H1 (cell line): ENCODE measurements around the gene MTCH1. TPM values are rescaled to one million over a fixed set of nuclear protein-coding genes. Genes with fewer than 3 reads are reported as not detected.

Experiments used
- CTCF ChIA-PET: fragments of 300-600 bp; sonication (Branson Sonifier 250); formaldehyde crosslinking; loops from one replicate; lab custom pipeline; 2021; ENCODE audit not compliant: partially characterized antibody; lab: Charles Lee
- POLR2A ChIA-PET: fragments of 300-600 bp; sonication (Branson Sonifier 250); formaldehyde crosslinking; loops from one replicate; lab custom pipeline; 2021; ENCODE audit warnings: inconsistent platforms; ENCODE audit not compliant: partially characterized antibody; lab: Charles Lee
- DNase-seq, 2 experiments: peaks; one replicate each; pipeline versions ENCODE4 v3.0.0 to v3.0.0-alpha.2; 2010 to 2022; ENCODE audit warnings: low spot score in 2 of 2, low read depth in 1 of 2, mixed read lengths in 1 of 2
- FAIRE-seq: peaks from 2 replicates; lab custom pipeline; 2011; peaks lifted over from hg19 to GRCh38; lab: Jason Lieb, UNC
- H2AFZ ChIP-seq: 2 replicates; pipeline ENCODE4 v1.8.1; 2012; ENCODE audit warnings: low read length, inconsistent platforms
- H2AK5ac ChIP-seq: 2 replicates; pipeline ENCODE4 v1.6.1; 2013; ENCODE audit warnings: low read depth, low read length
- H2BK120ac ChIP-seq: replicated peaks from 2 replicates; pipeline ENCODE3; 2013; ENCODE audit warnings: low read depth, low read length, inconsistent platforms
- H2BK12ac ChIP-seq: 2 replicates; pipeline ENCODE4 v1.6.1; 2013; ENCODE audit warnings: low read depth, low read length
- H2BK15ac ChIP-seq: 2 replicates; pipeline ENCODE4 v1.6.1; 2013; ENCODE audit warnings: low read length
- H2BK20ac ChIP-seq: 2 replicates; pipeline ENCODE4 v1.6.1; 2013; ENCODE audit warnings: low read length
- H2BK5ac ChIP-seq: 2 replicates; pipeline ENCODE4 v1.6.1; 2013; ENCODE audit warnings: low read depth, low read length
- H3K14ac ChIP-seq: 2 replicates; pipeline ENCODE4 v1.6.1; 2013; ENCODE audit warnings: inconsistent platforms; ENCODE audit not compliant: insufficient read length
- H3K18ac ChIP-seq: 2 replicates; pipeline ENCODE4 v1.6.1; 2013; ENCODE audit warnings: low read length; ENCODE audit errors: extremely low read depth
- H3K23ac ChIP-seq: 2 replicates; pipeline ENCODE4 v1.6.1; 2013; ENCODE audit warnings: inconsistent platforms; ENCODE audit not compliant: insufficient read length
- H3K23me2 ChIP-seq: 2 replicates; pipeline ENCODE4 v1.6.1; 2013; ENCODE audit warnings: low read depth, low read length
- H3K27ac ChIP-seq: 2 replicates; pipeline ENCODE4 v1.6.1; 2011; ENCODE audit warnings: low read depth, low read length, inconsistent platforms
- H3K27me3 ChIP-seq, 4 experiments: replicated peaks in 1 of 4; 1 replicate in 1 of 4; 2 replicates in 3 of 4; pipeline versions ENCODE4 v1.6.1 to v1.8.1; 2011 to 2013; ENCODE audit warnings: low read length in 3 of 4, mild to moderate bottlenecking in 3 of 4, inconsistent platforms in 2 of 4, mixed read lengths in 2 of 4, moderate library complexity in 1 of 4; ENCODE audit not compliant: control insufficient read depth in 3 of 4, insufficient read depth in 3 of 4; ENCODE audit errors: extremely low read depth in 1 of 4
- H3K36me3 ChIP-seq, 4 experiments: 2 replicates each; pipeline versions ENCODE4 v1.6.1 to v1.8.1; 2011 to 2013; ENCODE audit warnings: mild to moderate bottlenecking in 4 of 4, low read length in 3 of 4, moderate library complexity in 2 of 4, control low read depth in 1 of 4, inconsistent platforms in 1 of 4; ENCODE audit not compliant: insufficient read depth in 4 of 4, control insufficient read depth in 2 of 4
- H3K4ac ChIP-seq: replicated peaks from 2 replicates; pipeline ENCODE3; 2013; ENCODE audit warnings: low read length, low read depth, mixed read lengths, inconsistent platforms; ENCODE audit not compliant: insufficient read length
- H3K4me1 ChIP-seq, 4 experiments: replicated peaks in 1 of 4; 1 replicate in 1 of 4; 2 replicates in 3 of 4; pipeline versions ENCODE4 v1.6.1 to v1.8.1; 2011 to 2013; ENCODE audit warnings: low read length in 3 of 4, inconsistent platforms in 2 of 4, mixed read lengths in 1 of 4; ENCODE audit not compliant: insufficient read depth in 4 of 4, control insufficient read depth in 3 of 4
- H3K4me2 ChIP-seq, 2 experiments: 2 replicates each; pipeline versions ENCODE4 v1.6.1 to v1.8.1; 2011 to 2013; ENCODE audit warnings: low read depth in 2 of 2, low read length in 2 of 2, control low read depth in 1 of 2, inconsistent platforms in 1 of 2, mild to moderate bottlenecking in 1 of 2; ENCODE audit not compliant: insufficient read depth in 1 of 2
- H3K4me3 ChIP-seq, 4 experiments: fragments of 200-600, 300-600 bp in 1 of 4; sonication (generic), shearing (Covaris generic), sonication (Bioruptor Twin) in 1 of 4; 2 replicates each; pipeline versions ENCODE4 v1.5.1 to v1.8.1; 2011 to 2016; ENCODE audit warnings: low read length in 4 of 4, low read depth in 3 of 4, control low read depth in 2 of 4, inconsistent platforms in 2 of 4, mild to moderate bottlenecking in 2 of 4, mixed read lengths in 1 of 4, moderate library complexity in 1 of 4; ENCODE audit not compliant: insufficient read depth in 2 of 4; ENCODE audit errors: extremely low read depth in 1 of 4
- H3K56ac ChIP-seq: replicated peaks from 2 replicates; pipeline ENCODE3; 2013; ENCODE audit warnings: low read depth, mild to moderate bottlenecking, mixed read lengths, low read length, inconsistent platforms; ENCODE audit not compliant: insufficient read length
- H3K79me1 ChIP-seq: 2 replicates; pipeline ENCODE4 v1.6.1; 2013; ENCODE audit warnings: low read depth, low read length, control low read depth
- H3K79me2 ChIP-seq, 2 experiments: 2 replicates each; pipeline versions ENCODE4 v1.6.1 to v1.8.1; 2012 to 2013; ENCODE audit warnings: low read length in 2 of 2, mild to moderate bottlenecking in 2 of 2, inconsistent platforms in 1 of 2; ENCODE audit not compliant: insufficient read depth in 2 of 2, control insufficient read depth in 1 of 2
- H3K9ac ChIP-seq, 4 experiments: replicated peaks in 1 of 4; 1 replicate in 1 of 4; 2 replicates in 3 of 4; pipeline versions ENCODE4 v1.6.1 to v1.8.1; 2011 to 2013; ENCODE audit warnings: low read depth in 3 of 4, low read length in 3 of 4, control low read depth in 2 of 4, mild to moderate bottlenecking in 2 of 4, moderate library complexity in 2 of 4, inconsistent platforms in 1 of 4; ENCODE audit errors: extremely low read depth in 1 of 4
- H3K9me3 ChIP-seq, 2 experiments: 2 replicates each; pipeline versions ENCODE4 v1.6.1 to v1.8.1; 2012 to 2013; ENCODE audit warnings: mild to moderate bottlenecking in 2 of 2, moderate library complexity in 2 of 2, control low read depth in 1 of 2, inconsistent platforms in 1 of 2, low read depth in 1 of 2, low read length in 1 of 2, mixed read lengths in 1 of 2; ENCODE audit not compliant: insufficient read depth in 2 of 2
- H4K20me1 ChIP-seq, 2 experiments: replicated peaks in 1 of 2; 2 replicates each; pipeline versions ENCODE3 to v1.8.1; 2011 to 2013; ENCODE audit warnings: inconsistent platforms in 2 of 2, low read length in 2 of 2, mild to moderate bottlenecking in 1 of 2; ENCODE audit not compliant: insufficient read depth in 2 of 2, control insufficient read depth in 1 of 2
- H4K5ac ChIP-seq: 2 replicates; pipeline ENCODE4 v1.6.1; 2013; ENCODE audit warnings: low read length, low read depth, mixed read lengths, inconsistent platforms; ENCODE audit not compliant: insufficient read length
- H4K8ac ChIP-seq: 2 replicates; pipeline ENCODE4 v1.8.0; 2013; ENCODE audit warnings: mild to moderate bottlenecking, moderate library complexity, low read length, inconsistent platforms; ENCODE audit not compliant: insufficient read depth; ENCODE audit errors: extremely low read depth
- H4K91ac ChIP-seq: replicated peaks from 2 replicates; pipeline ENCODE3; 2013; ENCODE audit warnings: low read length, mixed read lengths, inconsistent platforms; ENCODE audit not compliant: insufficient read length
- ASH2L ChIP-seq: fragments of 200-600, 300-600 bp; sonication (generic); IDR thresholded peaks from one replicate; pipeline ENCODE4 v1.7.1; 2017; ENCODE audit warnings: low read length
- ATF3 ChIP-seq: IDR thresholded peaks from 2 replicates; pipeline ENCODE4 v1.6.1; 2011; ENCODE audit warnings: low read depth, mild to moderate bottlenecking, low read length; ENCODE audit not compliant: insufficient read depth
- CHD1 ChIP-seq: IDR thresholded peaks from 2 replicates; pipeline ENCODE4 v1.6.1; 2012; ENCODE audit warnings: low read depth, low read length, improper control_type of control experiment
- CHD2 ChIP-seq: IDR thresholded peaks from 2 replicates; pipeline ENCODE4 v1.6.1; 2012; ENCODE audit warnings: low read length, improper control_type of control experiment
- CREB1 ChIP-seq: IDR thresholded peaks from 2 replicates; pipeline ENCODE4 v1.6.1; 2012; ENCODE audit warnings: inconsistent platforms
- GABPA ChIP-seq: IDR thresholded peaks from 2 replicates; pipeline ENCODE4 v1.6.1; 2011; ENCODE audit warnings: mild to moderate bottlenecking, low read length, moderate library complexity, borderline replicate concordance; ENCODE audit not compliant: insufficient read depth
- HDAC2 ChIP-seq, 2 experiments: fragments of 300-600 bp in 1 of 2; sonication (generic) in 1 of 2; IDR thresholded peaks; 2 replicates each; pipeline ENCODE4 v1.6.1; 2011 to 2012; ENCODE audit warnings: low read depth in 2 of 2, low read length in 2 of 2, mild to moderate bottlenecking in 2 of 2, moderate library complexity in 2 of 2, borderline replicate concordance in 1 of 2, inconsistent platforms in 1 of 2
- PHF8 ChIP-seq: fragments of 200-600 bp; sonication (generic); conservative IDR thresholded peaks from 2 replicates; pipeline ENCODE4 v1.7.1; 2012; ENCODE audit warnings: low read depth, mild to moderate bottlenecking, inconsistent platforms, low read length, moderate library complexity
- SUZ12 ChIP-seq: fragments of 200-600 bp; sonication (generic); IDR thresholded peaks from 2 replicates; pipeline ENCODE4 v1.6.1; 2012; ENCODE audit warnings: mild to moderate bottlenecking, inconsistent platforms, low read length, moderate library complexity, mixed read lengths
- TAF7 ChIP-seq: optimal IDR thresholded peaks from 2 replicates; pipeline ENCODE3; 2011; ENCODE audit warnings: low read depth, mild to moderate bottlenecking, inconsistent platforms, low read length, moderate library complexity, borderline replicate concordance
- TBP ChIP-seq: IDR thresholded peaks from 2 replicates; pipeline ENCODE4 v1.6.1; 2011; ENCODE audit warnings: low read depth, low read length, improper control_type of control experiment
- WGBS, 2 experiments: shearing (Covaris generic) in 1 of 2; methylation state at CpG; one replicate each; pipeline versions ENCODE4 v1.1.6 to v1.1.7; 2013 to 2015; ENCODE audit warnings: low lambda C conversion rate in 2 of 2, mixed read lengths in 2 of 2, inconsistent platforms in 1 of 2, low coverage in 1 of 2, missing lambda C conversion rate in 1 of 2; ENCODE audit not compliant: insufficient replicate concordance in 2 of 2, insufficient coverage in 1 of 2, insufficient read length in 1 of 2; ENCODE audit errors: extremely low coverage in 1 of 2, missing lambda C conversion rate in 1 of 2; 5-methylcytosine and 5-hydroxymethylcytosine counted together
- polyA plus RNA-seq, 7 experiments: library from polyadenylated mRNA; depleted of rRNA in 3 of 7; stranded (reverse) in 5 of 7; unstranded in 2 of 7; fragments of >200 nt in 5 of 7; fragments of 200-250 nt in 2 of 7; gene quantifications; 1 replicate in 5 of 7; 2 replicates in 1 of 7; 4 replicates in 1 of 7; pipeline versions ENCODE4 v1.2.1 to v1.2.3, GENCODE V29; 2011 to 2013; ENCODE audit warnings: missing spikeins in 2 of 7, mixed read lengths in 2 of 7
- total RNA-seq: library from RNA; stranded (reverse); fragmentation: NEBNext Ultra II Directional; extraction: Animal tissue kit (Norgen Biotek cat#: 25700); gene quantifications from 2 replicates; pipeline ENCODE4 v1.2.1, GENCODE V29; 2021
- TF ChIP-seq, protein P1 (sequence below): IDR thresholded peaks from 2 replicates; pipeline ENCODE4 v1.6.1; 2012; ENCODE audit warnings: inconsistent platforms

MTCH1 gene
- total and polyA plus RNA-seq, 2 of the 8 experiments (the other 6 are each of a cell fraction or from before 2014, with no cell fraction given) = 169 to 214 TPM

DNA sequence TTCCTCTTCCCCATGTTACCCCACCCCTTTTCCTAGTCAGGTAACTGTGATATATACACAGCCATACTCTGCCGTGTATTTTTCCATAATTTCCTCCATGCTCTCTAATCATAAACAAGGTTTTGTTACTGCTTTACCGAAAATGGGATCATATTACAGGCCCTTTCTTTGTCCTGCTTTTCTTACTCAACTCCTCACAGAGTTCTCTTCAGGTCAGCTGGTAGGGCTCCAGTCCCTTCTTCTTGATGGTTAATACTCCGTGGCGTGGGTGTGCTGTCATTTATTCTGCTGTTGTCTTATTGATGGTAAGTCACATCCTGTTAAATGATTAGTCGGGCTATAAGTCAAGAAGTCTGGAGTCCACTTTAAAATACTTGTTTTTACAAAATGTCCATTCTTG, 56.4 kb downstream of the MTCH1 start:
- H2BK120ac ChIP-seq = no peak overlapping the region
- no peak overlapping the region for H3K18ac ChIP-seq
- no peak overlapping the region for H4K5ac ChIP-seq
- H3K9ac ChIP-seq = no peak overlapping the region
- H3K79me2 ChIP-seq = no peaks in the 10 kb centered on the region
- 74% methylated on average over 5 of the region's 5 CpGs; no CpG with 5 or more reads in 1 of the 2 experiments for WGBS, 2 experiments
- no peaks in the 10 kb centered on the region for H3K36me3 ChIP-seq
- H3K4me3 ChIP-seq = no peak overlapping the region
- H2AK5ac ChIP-seq = no peak overlapping the region
- POLR2A ChIA-PET = no interaction called here
- no peaks in the 10 kb centered on the region for H3K9me3 ChIP-seq
- no peaks in the 10 kb centered on the region for H3K79me1 ChIP-seq
- TF ChIP-seq CREB1 (no peak), CHD2 (no peak), ATF3 (no peak), SUZ12 (no peak), PHF8 (no peak), GABPA (no peak), ASH2L (no peak), TAF7 (no peak), CHD1 (no peak), TBP (no peak), HDAC2 (IDR thresholded peaks at IDR 0.05; ENCODE audit: borderline replicate concordance in 1 of 2, low read depth in 2 of 2, low read length in 2 of 2) (no peak)
- TF ChIP-seq, protein P1, sequence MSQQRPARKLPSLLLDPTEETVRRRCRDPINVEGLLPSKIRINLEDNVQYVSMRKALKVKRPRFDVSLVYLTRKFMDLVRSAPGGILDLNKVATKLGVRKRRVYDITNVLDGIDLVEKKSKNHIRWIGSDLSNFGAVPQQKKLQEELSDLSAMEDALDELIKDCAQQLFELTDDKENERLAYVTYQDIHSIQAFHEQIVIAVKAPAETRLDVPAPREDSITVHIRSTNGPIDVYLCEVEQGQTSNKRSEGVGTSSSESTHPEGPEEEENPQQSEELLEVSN = no peak
- no peak overlapping the region for H3K4me2 ChIP-seq
- no peak overlapping the region for H3K4ac ChIP-seq
- no peak overlapping the region for H2AFZ ChIP-seq
- H4K8ac ChIP-seq = no peak overlapping the region
- no peak for FAIRE-seq
- no peaks in the 10 kb centered on the region for H3K27me3 ChIP-seq
- no peak overlapping the region for H3K14ac ChIP-seq
- H4K20me1 ChIP-seq = peaks cover 0 to 2% of the 10 kb centered on the region in 2 experiments
- no peak overlapping the region for H2BK5ac ChIP-seq
- no peak overlapping the region for H3K27ac ChIP-seq
- H4K91ac ChIP-seq = no peak overlapping the region
- DNase-seq = no peak
- no peaks in the 10 kb centered on the region for H3K4me1 ChIP-seq
- H3K23ac ChIP-seq = no peak overlapping the region
- CTCF ChIA-PET = no interaction called here
- no peak overlapping the region for H2BK12ac ChIP-seq
- H2BK15ac ChIP-seq = no peak overlapping the region
- H3K23me2 ChIP-seq = no peaks in the 10 kb centered on the region
- no peak overlapping the region for H3K56ac ChIP-seq
- H2BK20ac ChIP-seq = no peak overlapping the region
